Endothelial cell (in vitro differentiated cells): ENCODE measurements around the gene CDK11A. TPM values are rescaled to one million over a fixed set of nuclear protein-coding genes. Genes with fewer than 3 reads are reported as not detected.
"Not testable (repeated sequence)": the region's sequence is repeated elsewhere in the genome, so short reads cannot be mapped to it uniquely, and the experiment has no call there.

Experiments used
- DNase-seq: peaks from one replicate; pipeline ENCODE4 v3.0.0; 2021; ENCODE audit warnings: low spot score
- H3K27ac Mint-ChIP-seq: one replicate; pipeline ENCODE4 v1.8.0; 2021; ENCODE audit warnings: mixed read lengths, inconsistent platforms; ENCODE audit not compliant: unreplicated experiment
- H3K27me3 Mint-ChIP-seq: one replicate; pipeline ENCODE4 v1.8.0; 2021; ENCODE audit warnings: mild to moderate bottlenecking, moderate library complexity, mixed read lengths, inconsistent platforms; ENCODE audit not compliant: unreplicated experiment
- H3K36me3 Mint-ChIP-seq: one replicate; pipeline ENCODE4 v1.8.0; 2021; ENCODE audit warnings: mild to moderate bottlenecking, low read depth, mixed read lengths, inconsistent platforms; ENCODE audit not compliant: unreplicated experiment
- H3K4me1 Mint-ChIP-seq: one replicate; pipeline ENCODE4 v1.8.0; 2021; ENCODE audit warnings: mild to moderate bottlenecking, mixed read lengths, inconsistent platforms; ENCODE audit not compliant: unreplicated experiment
- H3K4me3 Mint-ChIP-seq: one replicate; pipeline ENCODE4 v1.8.0; 2021; ENCODE audit warnings: mild to moderate bottlenecking, mixed read lengths, inconsistent platforms; ENCODE audit not compliant: unreplicated experiment
- H3K9me3 Mint-ChIP-seq: one replicate; pipeline ENCODE4 v1.8.0; 2021; ENCODE audit warnings: mixed read lengths, inconsistent platforms; ENCODE audit not compliant: unreplicated experiment
- CTCF ChIP-seq: fragments of 200-600 bp; sonication (generic); IDR thresholded peaks from one replicate; pipeline ENCODE4 v1.5.0; 2021; ENCODE audit warnings: antibody characterized with exemption; ENCODE audit not compliant: unreplicated experiment
- total RNA-seq: library from RNA; stranded (reverse); fragmentation: NEBNext Ultra II Directional; extraction: Animal tissue kit (Norgen Biotek cat#: 25700); gene quantifications from one replicate; pipeline ENCODE4 v1.2.1, GENCODE V29; 2021; ENCODE audit not compliant: unreplicated experiment

Gene CDK11A
- total RNA-seq, 1 donor from 2014 or later, result 109 TPM

- not testable (repeated sequence) for H3K27me3 Mint-ChIP-seq, H3K9me3 Mint-ChIP-seq, H3K27ac Mint-ChIP-seq, H3K4me3 Mint-ChIP-seq, DNase-seq, H3K36me3 Mint-ChIP-seq, H3K4me1 Mint-ChIP-seq
Measured at GRCh38 chr1:1699061-1699460, 25.1 kb downstream of the CDK11A start.

GRCh38 chr1:1697358-1698183, 26.6 kb downstream of the CDK11A start:
- H3K4me3 Mint-ChIP-seq, DNase-seq, H3K27ac Mint-ChIP-seq, H3K9me3 Mint-ChIP-seq, H3K27me3 Mint-ChIP-seq, H3K4me1 Mint-ChIP-seq, H3K36me3 Mint-ChIP-seq: not testable (repeated sequence)

- H3K4me1 Mint-ChIP-seq, H3K27me3 Mint-ChIP-seq, H3K9me3 Mint-ChIP-seq, DNase-seq, H3K36me3 Mint-ChIP-seq: not testable (repeated sequence)
- Mint-ChIP-seq H3K4me3 (peak overlapping the region; percentile 50), H3K27ac (peak overlapping the region; percentile 72)
Measured at GRCh38 chr1:1696431-1697357, 27.5 kb downstream of the CDK11A start.

GRCh38 chr1:1692714-1693647, 31.2 kb downstream of the CDK11A start, which contains the start of gene SLC35E2B:
Gene SLC35E2B (minus strand): TSS chr1:1692795. CDS start chr1:1676699, 16,096 bp downstream.
- H3K27ac Mint-ChIP-seq, H3K4me3 Mint-ChIP-seq, H3K27me3 Mint-ChIP-seq, H3K4me1 Mint-ChIP-seq, H3K9me3 Mint-ChIP-seq, H3K36me3 Mint-ChIP-seq: not testable (repeated sequence)
- peak; percentile 93 for DNase-seq

GRCh38 chr1:1692324-1692713, 31.8 kb downstream of the CDK11A start:
- not testable (repeated sequence) for H3K4me1 Mint-ChIP-seq, H3K27ac Mint-ChIP-seq, H3K36me3 Mint-ChIP-seq, H3K27me3 Mint-ChIP-seq, H3K4me3 Mint-ChIP-seq, H3K9me3 Mint-ChIP-seq
- DNase-seq, result peak; percentile 73

- not testable (repeated sequence) for H3K27me3 Mint-ChIP-seq, H3K36me3 Mint-ChIP-seq, H3K27ac Mint-ChIP-seq, H3K9me3 Mint-ChIP-seq, H3K4me1 Mint-ChIP-seq, H3K4me3 Mint-ChIP-seq
- peak; percentile 3 for DNase-seq
Measured at GRCh38 chr1:1691443-1691842, 32.7 kb downstream of the CDK11A start.

- Mint-ChIP-seq H3K36me3 (peaks cover 11% of the 10 kb centered on the region), H3K4me1 (peaks cover 11% of the 10 kb centered on the region)
- not testable (repeated sequence) for H3K4me3 Mint-ChIP-seq, H3K9me3 Mint-ChIP-seq, H3K27ac Mint-ChIP-seq, DNase-seq, H3K27me3 Mint-ChIP-seq
Measured at GRCh38 chr1:1689526-1689925, 34.6 kb downstream of the CDK11A start.

GRCh38 chr1:1687846-1688245, 36.3 kb downstream of the CDK11A start:
- Mint-ChIP-seq H3K27ac (no peak overlapping the region), H3K4me1 (peaks cover 24% of the 10 kb centered on the region), H3K9me3 (no peaks in the 10 kb centered on the region), H3K27me3 (peaks cover 2% of the 10 kb centered on the region), H3K36me3 (peaks cover 11% of the 10 kb centered on the region), H3K4me3 (peak overlapping the region; percentile 66)
- no peak for TF ChIP-seq CTCF
- no peak for DNase-seq
